ENCODE results near the gene ENKD1.

The ENKD1 gene

GRCh38 chr16:67668495-67669157, 2.1 kb upstream of the ENKD1 start:
- DNase-seq (ENCODE audit: low read depth): no peak
- TF ChIP-seq CTCF (conservative IDR thresholded peaks at IDR 0.05; ENCODE audit: low read depth, low read length): peak; percentile 29
- no peak overlapping the region for H3K4me3 ChIP-seq (ENCODE audit: low read depth, low read length)

- H3K4me3 ChIP-seq (ENCODE audit: low read depth, low read length): peak overlapping the region; percentile 6
- DNase-seq (ENCODE audit: low read depth): peak; percentile 92
- TF ChIP-seq CTCF (conservative IDR thresholded peaks at IDR 0.05; ENCODE audit: low read depth, low read length): peak; percentile 88
Measured at GRCh38 chr16:67667817-67668494, 1.4 kb upstream of the ENKD1 start.

GRCh38 chr16:67667453-67667816, 885 bp upstream of the ENKD1 start:
- no peak for TF ChIP-seq CTCF (conservative IDR thresholded peaks at IDR 0.05; ENCODE audit: low read depth, low read length)
- H3K4me3 ChIP-seq (ENCODE audit: low read depth, low read length): peak overlapping the region; percentile 78
- DNase-seq (ENCODE audit: low read depth): no peak

GRCh38 chr16:67666032-67666551, 458 bp downstream of the ENKD1 start:
- H3K4me3 ChIP-seq (ENCODE audit: low read depth, low read length): peak overlapping the region; percentile 78
- DNase-seq (ENCODE audit: low read depth): peak; percentile 46
- no peak for TF ChIP-seq CTCF (conservative IDR thresholded peaks at IDR 0.05; ENCODE audit: low read depth, low read length)

GRCh38 chr16:67665598-67665997, 952 bp downstream of the ENKD1 start:
- no peak for TF ChIP-seq CTCF (conservative IDR thresholded peaks at IDR 0.05; ENCODE audit: low read depth, low read length)
- peak overlapping the region; percentile 78 for H3K4me3 ChIP-seq (ENCODE audit: low read depth, low read length)
- no peak for DNase-seq (ENCODE audit: low read depth)

GRCh38 chr16:67664871-67665270, 1.7 kb downstream of the ENKD1 start:
- TF ChIP-seq CTCF (conservative IDR thresholded peaks at IDR 0.05; ENCODE audit: low read depth, low read length): no peak
- DNase-seq (ENCODE audit: low read depth): no peak
- no peak overlapping the region for H3K4me3 ChIP-seq (ENCODE audit: low read depth, low read length)
